ENCODE results near the gene EBLN1.

GRCh38 chr10:22210267-22210666, 7.5 kb downstream of the EBLN1 start:
- TF ChIP-seq CTCF (IDR thresholded peaks at IDR 0.05; ENCODE audit: poor library complexity, severe bottlenecking) (no peak), RAD21 (conservative IDR thresholded peaks at IDR 0.05) (no peak), SMC3 (conservative IDR thresholded peaks at IDR 0.05; ENCODE audit: poor library complexity) (no peak), REST (IDR thresholded peaks at IDR 0.05; ENCODE audit: borderline replicate concordance) (no peak), EZH2 (IDR thresholded peaks at IDR 0.05; ENCODE audit: borderline replicate concordance, insufficient read depth, low read length, poor library complexity, severe bottlenecking) (no peak), MXI1 (conservative IDR thresholded peaks at IDR 0.05; ENCODE audit: poor library complexity, severe bottlenecking) (no peak), TAF1 (IDR thresholded peaks at IDR 0.05; ENCODE audit: low read depth) (no peak), EP300 (conservative IDR thresholded peaks at IDR 0.05; ENCODE audit: poor library complexity, severe bottlenecking) (no peak)
